Left lung (tissue), 10 donors: ENCODE results near the gene PARVB. TPM values are rescaled to one million over a fixed set of nuclear protein-coding genes. Genes with fewer than 3 reads are reported as not detected.
A peak's percentile ranks its signal among the peaks of the same experiment; 100 is the strongest.
"Not testable (repeated sequence)": the region's sequence is repeated elsewhere in the genome, so short reads cannot be mapped to it uniquely, and the experiment has no call there.

Experiments used
- ATAC-seq: fragments of 200-7000 bp; cut with Tn5 transposase; one replicate; pipeline ENCODE4 v1.9.1; 2020; ENCODE audit warnings: moderate library complexity
- DNase-seq, 4 donors: peaks; one replicate each; pipeline ENCODE4 v3.0.0-alpha.2; 2013 to 2020
- H3K27ac ChIP-seq, 2 donors: fragments of 200-600 bp; sonication (generic) in 1 of 2; one replicate each; pipeline versions ENCODE4 v1.5.0 to v1.8.0; 2020 to 2021
- H3K27me3 ChIP-seq, 2 donors: fragments of 200-600 bp; sonication (generic) in 1 of 2; one replicate each; pipeline versions ENCODE4 v1.5.0 to v1.8.0; 2020 to 2021
- H3K36me3 ChIP-seq, 2 donors: fragments of 200-600 bp; sonication (generic) in 1 of 2; one replicate each; pipeline versions ENCODE4 v1.5.0 to v1.8.0; 2020 to 2021
- H3K4me1 ChIP-seq, 2 donors: fragments of 200-600 bp; one replicate each; pipeline ENCODE4 v1.8.0; 2021
- H3K4me3 ChIP-seq, 2 donors: fragments of 200-600 bp; sonication (generic) in 1 of 2; one replicate each; pipeline versions ENCODE4 v1.5.0 to v1.8.0; 2020 to 2021; ENCODE audit warnings: mild to moderate bottlenecking in 1 of 2
- H3K9me3 ChIP-seq, 2 donors: fragments of 200-600 bp; sonication (generic) in 1 of 2; one replicate each; pipeline versions ENCODE4 v1.5.0 to v1.8.0; 2020 to 2021
- intact Hi-C, 2 donors: fragments of 100-400 bp; cut with DNase I; formaldehyde crosslinking; loops; one replicate each; pipeline versions ENCODE4 v1.11.2 to v1.14.2; 2022
- polyA plus RNA-seq, 6 donors: library from polyadenylated mRNA; unstranded; fragments of 120-200 nt; gene quantifications; one replicate each; pipeline ENCODE4 v1.2.1, GENCODE V29; 2013; ENCODE audit not compliant: insufficient read length in 6 of 6
- total RNA-seq, 2 donors: library from RNA; stranded (reverse); fragmentation: NEBNext Ultra II Directional; extraction: Animal tissue kit (Norgen Biotek cat#: 25700); gene quantifications; one replicate each; pipeline ENCODE4 v1.2.1, GENCODE V29; 2021
- TF ChIP-seq, protein P1 (sequence below), 2 donors: fragments of 200-600 bp; sonication (generic) in 1 of 2; IDR thresholded peaks; one replicate each; pipeline versions ENCODE4 v1.5.0 to v1.8.0; 2021; ENCODE audit warnings: antibody characterized with exemption in 2 of 2
- donor health status: DM: no; HTN: yes; CAD: no.
- donor health status: DM: no; HTN: no; CAD: no.

Gene PARVB
- total and polyA plus RNA-seq, 8 donors, result 31.7 to 53.7 (median 34.0) TPM

DNA sequence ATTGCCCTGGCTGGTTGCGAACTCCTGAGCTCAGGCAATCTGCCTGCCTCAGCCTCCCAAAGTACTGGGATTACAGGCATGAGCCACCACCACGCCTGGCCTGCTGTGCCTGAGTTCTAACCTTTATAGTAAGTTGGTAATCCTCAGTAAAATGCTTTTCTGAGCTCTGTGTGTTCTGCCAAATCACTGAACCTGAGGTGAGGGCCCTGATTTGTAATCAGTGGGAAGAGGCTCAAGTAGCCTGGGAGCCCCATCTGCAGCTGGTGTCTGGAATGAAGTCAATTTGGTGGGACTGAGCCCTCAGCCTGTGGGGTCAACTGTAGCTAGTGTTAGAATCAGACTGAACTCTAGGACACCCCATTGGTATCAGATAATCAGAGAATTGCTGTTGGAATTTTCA is 84.0 kb downstream of the PARVB start:
- Histone ChIP-seq H3K36me3 (peaks cover 0 to 16% of the 10 kb centered on the region in 2 donors), H3K4me1 (no peaks in the 10 kb centered on the region), H3K4me3 (no peak overlapping the region), H3K27me3 (no peaks in the 10 kb centered on the region), H3K27ac (no peak overlapping the region), H3K9me3 (no peaks in the 10 kb centered on the region)
- intact Hi-C loops, result no loop called here
- TF ChIP-seq, protein P1, sequence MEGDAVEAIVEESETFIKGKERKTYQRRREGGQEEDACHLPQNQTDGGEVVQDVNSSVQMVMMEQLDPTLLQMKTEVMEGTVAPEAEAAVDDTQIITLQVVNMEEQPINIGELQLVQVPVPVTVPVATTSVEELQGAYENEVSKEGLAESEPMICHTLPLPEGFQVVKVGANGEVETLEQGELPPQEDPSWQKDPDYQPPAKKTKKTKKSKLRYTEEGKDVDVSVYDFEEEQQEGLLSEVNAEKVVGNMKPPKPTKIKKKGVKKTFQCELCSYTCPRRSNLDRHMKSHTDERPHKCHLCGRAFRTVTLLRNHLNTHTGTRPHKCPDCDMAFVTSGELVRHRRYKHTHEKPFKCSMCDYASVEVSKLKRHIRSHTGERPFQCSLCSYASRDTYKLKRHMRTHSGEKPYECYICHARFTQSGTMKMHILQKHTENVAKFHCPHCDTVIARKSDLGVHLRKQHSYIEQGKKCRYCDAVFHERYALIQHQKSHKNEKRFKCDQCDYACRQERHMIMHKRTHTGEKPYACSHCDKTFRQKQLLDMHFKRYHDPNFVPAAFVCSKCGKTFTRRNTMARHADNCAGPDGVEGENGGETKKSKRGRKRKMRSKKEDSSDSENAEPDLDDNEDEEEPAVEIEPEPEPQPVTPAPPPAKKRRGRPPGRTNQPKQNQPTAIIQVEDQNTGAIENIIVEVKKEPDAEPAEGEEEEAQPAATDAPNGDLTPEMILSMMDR (IDR thresholded peaks at IDR 0.05), result no peak
- ATAC-seq (no peak), DNase-seq (peak in 1 of 4 donors; percentile 38)

- no peak overlapping the region for H3K4me3 ChIP-seq
- intact Hi-C loops, result no loop called here
- TF ChIP-seq, protein P1 (IDR thresholded peaks at IDR 0.05), result no peak
- no peak overlapping the region for H3K27ac ChIP-seq
- ATAC-seq (no peak), DNase-seq (peak in 2 of 4 donors; percentile 28 to 57)
- H3K36me3 ChIP-seq, result peaks cover 0 to 8% of the 10 kb centered on the region in 2 donors
- H3K9me3 ChIP-seq, result no peaks in the 10 kb centered on the region
- no peaks in the 10 kb centered on the region for H3K4me1 ChIP-seq
- H3K27me3 ChIP-seq, result no peaks in the 10 kb centered on the region
Measured at GRCh38 chr22:44108806-44109385, 84.8 kb downstream of the PARVB start.

DNA sequence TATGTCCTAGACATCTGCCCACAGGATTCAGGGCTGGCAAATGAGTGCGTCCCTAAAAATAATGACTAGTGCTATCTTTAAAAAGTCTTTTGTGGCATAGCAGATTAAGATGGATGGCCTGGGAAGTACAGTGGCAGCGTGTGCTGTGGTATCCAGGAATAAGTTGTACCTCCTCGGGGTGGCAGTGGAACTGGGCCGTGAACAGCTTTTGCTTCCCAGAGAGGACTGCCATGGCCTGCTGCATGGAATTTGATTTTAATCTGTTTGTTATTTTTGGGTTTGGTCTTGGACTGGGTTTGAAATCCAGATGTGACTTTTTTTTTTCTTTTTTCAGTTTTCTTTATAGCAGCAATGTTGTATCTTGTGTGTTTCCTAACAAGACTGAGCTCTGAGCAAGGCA is 85.3 kb downstream of the PARVB start:
- DNase-seq (no peak), ATAC-seq (no peak)
- no peaks in the 10 kb centered on the region for H3K4me1 ChIP-seq
- intact Hi-C loops, result no loop called here
- TF ChIP-seq, protein P1 (IDR thresholded peaks at IDR 0.05), result no peak
- H3K27me3 ChIP-seq, result no peaks in the 10 kb centered on the region
- H3K36me3 ChIP-seq, result peaks cover 0 to 3% of the 10 kb centered on the region in 2 donors
- H3K9me3 ChIP-seq, result no peaks in the 10 kb centered on the region
- H3K27ac ChIP-seq, result no peak overlapping the region
- no peak overlapping the region for H3K4me3 ChIP-seq

DNA sequence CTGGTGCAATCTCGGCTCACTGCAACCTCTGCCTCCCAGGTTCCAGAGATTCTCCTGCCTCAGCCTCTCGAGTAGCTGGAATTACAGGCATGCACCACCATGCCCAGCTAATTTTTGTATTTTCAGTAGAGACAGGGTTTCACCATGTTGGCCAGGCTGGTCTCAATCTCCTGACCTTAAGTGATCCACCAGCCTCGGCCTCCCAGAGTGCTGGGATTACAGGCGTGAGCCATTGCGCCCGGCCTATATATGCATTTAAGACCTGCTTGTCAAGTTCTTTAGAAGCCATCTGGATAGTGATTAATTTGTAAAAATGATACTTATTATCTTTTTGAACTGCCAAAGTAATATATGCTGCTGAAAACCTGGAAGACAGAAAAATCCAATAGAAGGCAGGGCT is 86.6 kb downstream of the PARVB start:
- H3K4me3 ChIP-seq, H3K27me3 ChIP-seq, ATAC-seq, H3K9me3 ChIP-seq, intact Hi-C loops, H3K36me3 ChIP-seq, H3K4me1 ChIP-seq, H3K27ac ChIP-seq: not testable (repeated sequence)
- peak in 1 of 4 donors; percentile 29 for DNase-seq

- ATAC-seq (no peak), DNase-seq (peak in 1 of 4 donors; percentile 28)
- no peaks in the 10 kb centered on the region for H3K36me3 ChIP-seq
- H3K9me3 ChIP-seq, result no peaks in the 10 kb centered on the region
- no peaks in the 10 kb centered on the region for H3K27me3 ChIP-seq
- H3K27ac ChIP-seq, result no peak overlapping the region
- TF ChIP-seq, protein P1 (IDR thresholded peaks at IDR 0.05), result no peak
- intact Hi-C loops, result no loop called here
- H3K4me1 ChIP-seq, result no peaks in the 10 kb centered on the region
- H3K4me3 ChIP-seq, result no peak overlapping the region
Measured at GRCh38 chr22:44111562-44112155, 87.6 kb downstream of the PARVB start.

DNA sequence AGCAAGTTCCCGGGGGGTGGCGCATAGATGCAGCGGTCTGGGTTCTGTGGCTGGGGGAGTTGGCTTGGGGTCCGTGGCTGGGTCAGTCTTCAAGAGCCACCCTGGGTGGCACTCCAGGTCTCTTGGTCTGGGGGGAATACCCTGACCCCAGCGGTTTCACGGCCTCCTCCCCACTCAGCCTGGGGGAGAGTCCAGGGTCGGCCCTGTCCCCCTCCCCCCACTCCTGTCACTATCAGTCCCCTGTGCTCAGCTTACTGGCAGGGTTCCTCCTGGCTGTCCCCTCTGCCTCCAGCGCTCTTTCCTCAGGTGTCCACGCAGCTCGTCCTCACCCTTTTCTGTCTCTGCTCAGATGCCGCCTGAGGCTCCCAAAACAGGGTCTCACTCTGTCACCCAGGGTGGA is 88.1 kb downstream of the PARVB start:
- DNase-seq (peak in 1 of 4 donors; percentile 49), ATAC-seq (no peak)
- intact Hi-C loops, result no loop called here

More for the DNA sequence above, 88.1 kb downstream of the PARVB start:
- no peaks in the 10 kb centered on the region for H3K4me1 ChIP-seq
- no peak overlapping the region for H3K27ac ChIP-seq
- H3K27me3 ChIP-seq, result no peaks in the 10 kb centered on the region
- no peak overlapping the region for H3K4me3 ChIP-seq
- no peaks in the 10 kb centered on the region for H3K9me3 ChIP-seq
- no peaks in the 10 kb centered on the region for H3K36me3 ChIP-seq
- TF ChIP-seq, protein P1 (IDR thresholded peaks at IDR 0.05), result no peak
